ENCODE results near the gene TAF5.
"Not testable (repeated sequence)": the region's sequence is repeated elsewhere in the genome, so short reads cannot be mapped to it uniquely, and the experiment has no call there.

- not testable (repeated sequence) for TF ChIP-seq EZH2 (IDR thresholded peaks at IDR 0.05); POLR2AphosphoS5 (IDR thresholded peaks at IDR 0.05; ENCODE audit: borderline replicate concordance, low read depth, low read length)
These were observed 7.0 kb upstream of the TAF5 start for GRCh38 chr10:103360791-103361190.

Data from SK-N-MC (cell line).